K562 (cell line): ENCODE results near the gene NR6A1. TPM values are rescaled to one million over a fixed set of nuclear protein-coding genes. Genes with fewer than 3 reads are reported as not detected.
A peak's percentile ranks its signal among the peaks of the same experiment; 100 is the strongest.

Experiments used
- ATAC-seq: fragments of 200-7000 bp; cut with Tn5 transposase; 3 replicates; pipeline ENCODE4 v1.9.1; 2020; ENCODE audit warnings: moderate library complexity
- BruUV-seq: library from RNA; stranded (reverse); fragments of 400-500 nt; replicated peaks from 2 replicates; lab custom pipeline; 2021; lab: Mats Ljungman, UMichigan
- CTCF ChIA-PET: fragments of 300-600 bp; formaldehyde crosslinking; extraction: SDS; loops from one replicate; lab custom pipeline; 2021; ENCODE audit warnings: low intra/inter-chr PET ratio; lab: Yijun Ruan, JAX
- POLR2A ChIA-PET: fragments of 300-600, 350-650 bp; sonication (Branson Sonifier 250); formaldehyde crosslinking; extraction: SDS; loops from one replicate; lab custom pipeline; 2021; ENCODE audit warnings: antibody characterized with exemption, inconsistent platforms; lab: Yijun Ruan, JAX
- DNase-seq, 4 experiments: peaks; one replicate each; pipeline versions ENCODE4 v3.0.0 to v3.0.0-alpha.2; 2011 to 2018; ENCODE audit warnings: low spot score in 3 of 4, mixed read lengths in 3 of 4; ENCODE audit errors: extremely low read depth in 1 of 4
- FAIRE-seq: peaks from 2 replicates; lab custom pipeline; 2011; peaks lifted over from hg19 to GRCh38; lab: Jason Lieb, UNC
- H2AFZ ChIP-seq: 2 replicates; pipeline ENCODE4 v1.6.0; 2011; ENCODE audit warnings: low read depth, low read length, control low read depth, inconsistent platforms
- H3K27ac ChIP-seq: fragments of 200-600 bp; 3 replicates; pipeline ENCODE4 v1.8.0; 2011; ENCODE audit warnings: low read depth, mild to moderate bottlenecking, control low read depth, inconsistent platforms, low read length, moderate library complexity, mixed read lengths; ENCODE audit errors: extremely low read depth
- H3K27me3 ChIP-seq, 2 experiments: fragments of 300-600 bp in 1 of 2; 2 replicates in 1 of 2; 3 replicates in 1 of 2; pipeline versions ENCODE4 v1.6.0 to v1.8.0; 2011; ENCODE audit warnings: inconsistent platforms in 2 of 2, low read length in 2 of 2, mild to moderate bottlenecking in 1 of 2, mixed read lengths in 1 of 2, moderate library complexity in 1 of 2; ENCODE audit not compliant: control insufficient read depth in 2 of 2, insufficient read depth in 2 of 2
- H3K36me3 ChIP-seq: fragments of 300-600 bp; 3 replicates; pipeline ENCODE4 v1.8.0; 2011; ENCODE audit warnings: mild to moderate bottlenecking, low read length, inconsistent platforms; ENCODE audit not compliant: control insufficient read depth, insufficient read depth
- H3K4me1 ChIP-seq, 2 experiments: fragments of 200-600 bp in 1 of 2; replicated peaks in 1 of 2; 2 replicates in 1 of 2; 3 replicates in 1 of 2; pipeline versions ENCODE4 v1.5.1 to v1.8.0; 2011; ENCODE audit warnings: inconsistent platforms in 2 of 2, low read length in 2 of 2, mild to moderate bottlenecking in 1 of 2, mixed read lengths in 1 of 2, moderate library complexity in 1 of 2; ENCODE audit not compliant: control insufficient read depth in 2 of 2, insufficient read depth in 2 of 2
- H3K4me2 ChIP-seq: 2 replicates; pipeline ENCODE4 v1.6.1; 2011; ENCODE audit warnings: low read length, control low read depth, inconsistent platforms, mixed read lengths; ENCODE audit not compliant: insufficient read depth
- H3K4me3 ChIP-seq: fragments of 200-600 bp; sonication (generic), shearing (Covaris generic); 2 replicates; pipeline ENCODE4 v1.5.1; 2016; ENCODE audit warnings: control low read depth, inconsistent platforms
- H3K79me2 ChIP-seq: fragments of 200-600 bp; 3 replicates; pipeline ENCODE4 v1.8.0; 2011; ENCODE audit warnings: low read length, inconsistent platforms; ENCODE audit not compliant: control insufficient read depth, insufficient read depth
- H3K9ac ChIP-seq, 2 experiments: 2 replicates each; pipeline versions ENCODE4 v1.6.0 to v1.6.1; 2011; ENCODE audit warnings: low read depth in 2 of 2, low read length in 2 of 2, control low read depth in 1 of 2, inconsistent platforms in 1 of 2, mild to moderate bottlenecking in 1 of 2, mixed read lengths in 1 of 2; ENCODE audit not compliant: insufficient read depth in 1 of 2
- H3K9me1 ChIP-seq: one replicate; pipeline ENCODE4 v1.6.0; 2011; ENCODE audit warnings: inconsistent platforms, mild to moderate bottlenecking, low read length, moderate library complexity; ENCODE audit not compliant: control insufficient read depth, insufficient read depth
- H3K9me3 ChIP-seq: replicated peaks from 2 replicates; pipeline ENCODE4 v1.5.1; 2011; ENCODE audit warnings: low read depth, low read length, inconsistent platforms; ENCODE audit not compliant: control insufficient read depth, insufficient read depth
- H4K20me1 ChIP-seq: replicated peaks from 2 replicates; pipeline ENCODE4 v1.6.1; 2011; ENCODE audit warnings: low read length, inconsistent platforms, mixed read lengths; ENCODE audit not compliant: control insufficient read depth, insufficient read depth
- HOXB6 ChIP-seq: fragments of 250-450 bp; sonication (Bioruptor Pico); IDR thresholded peaks from 2 replicates; pipeline ENCODE4 v1.5.1; 2022; ENCODE audit warnings: mild to moderate bottlenecking, borderline replicate concordance
- PYGO2 ChIP-seq: fragments of 450-650 bp; IDR thresholded peaks from 2 replicates; pipeline ENCODE4 v1.6.1; 2016; ENCODE audit warnings: mild to moderate bottlenecking, missing genetic modification characterization, moderate library complexity, missing compliant biosample characterization
- TCF7L2 ChIP-seq: fragments of 150-350 bp; IDR thresholded peaks from 2 replicates; pipeline ENCODE4 v1.6.1; 2016; ENCODE audit warnings: low read depth, mild to moderate bottlenecking, low read length, moderate library complexity
- WGBS: fragments of 100-300 bp; shearing (Covaris generic); methylation state at CpG from one replicate; pipeline ENCODE4 v1.1.6; 2016; ENCODE audit warnings: low coverage, mixed read lengths; ENCODE audit not compliant: insufficient coverage; ENCODE audit errors: missing lambda C conversion rate; 5-methylcytosine and 5-hydroxymethylcytosine counted together
- in situ Hi-C: fragments of 300-500 bp; cut with MboI; formaldehyde crosslinking; loops from 4 replicates; pipeline ENCODE4 v1.15.0; 2018; ENCODE audit warnings: inconsistent platforms, mixed read lengths
- intact Hi-C: fragments of 100-400 bp; cut with micrococcal nuclease; formaldehyde crosslinking; loops from 2 replicates; pipeline ENCODE4 v1.14.2; 2022
- polyA plus RNA-seq, 8 experiments: library from polyadenylated mRNA; depleted of rRNA in 4 of 8; stranded (reverse) in 5 of 8; unstranded in 3 of 8; fragments of >200 nt; fragmentation: Nextera tagmentation in 2 of 8; fragmentation: Illumina TruSeq in 1 of 8; extraction: Ambion mirVana in 2 of 8; extraction: Trizol in 1 of 8; gene quantifications; 2 replicates each; pipeline versions ENCODE4 v1.2.1 to v1.2.3, GENCODE V29; 2011 to 2014; ENCODE audit warnings: inconsistent platforms in 1 of 8, missing spikeins in 1 of 8
- total RNA-seq, 7 experiments: library from RNA; depleted of rRNA in 6 of 7; stranded (reverse); fragments of >200 nt in 6 of 7; fragmentation: Illumina TruSeq in 2 of 7; extraction: Trizol in 2 of 7; gene quantifications; 2 replicates each; pipeline versions ENCODE4 v1.2.1 to v1.2.3, GENCODE V29; 2011 to 2021; ENCODE audit warnings: low replicate concordance in 1 of 7
- TF ChIP-seq, protein P1 (sequence below): fragments of 250-450 bp; sonication (Bioruptor Pico); IDR thresholded peaks from 2 replicates; pipeline ENCODE4 v1.4.0; 2020; ENCODE audit warnings: borderline replicate concordance
- TF ChIP-seq, protein P2 (sequence below): fragments of 450-650 bp; formaldehyde crosslinking; IDR thresholded peaks from 2 replicates; pipeline ENCODE4 v1.4.0; 2020; ENCODE audit warnings: mild to moderate bottlenecking, moderate library complexity
- TF ChIP-seq, protein P3 (sequence below): sonication (generic); IDR thresholded peaks from 2 replicates; pipeline ENCODE4 v1.6.1; 2016

Gene NR6A1
- total and polyA plus RNA-seq, 9 of the 15 experiments (the other 6 are each of a cell fraction or from before 2014, with no cell fraction given) = 9.7 to 55.4 (median 28.3) TPM

DNA sequence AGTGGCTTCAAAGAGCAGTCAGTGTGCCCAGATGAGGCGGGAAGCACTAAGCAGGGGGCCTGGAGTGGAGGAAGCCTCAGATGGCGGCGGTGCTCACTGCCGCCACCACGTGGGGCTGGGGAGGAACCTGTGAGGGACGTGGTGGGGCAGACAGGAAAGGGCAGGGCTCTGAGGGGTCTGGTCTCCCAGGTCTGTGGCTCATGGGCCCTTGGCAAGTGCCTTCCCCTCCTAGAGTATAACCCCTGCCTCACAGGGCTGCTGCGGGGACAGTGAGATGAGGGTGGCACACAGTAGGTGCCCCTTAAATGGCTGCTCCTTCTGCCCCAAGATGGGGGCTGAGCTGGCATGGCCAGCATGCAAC is 290.5 kb downstream of the NR6A1 start (continued):
- TF ChIP-seq, protein P1, sequence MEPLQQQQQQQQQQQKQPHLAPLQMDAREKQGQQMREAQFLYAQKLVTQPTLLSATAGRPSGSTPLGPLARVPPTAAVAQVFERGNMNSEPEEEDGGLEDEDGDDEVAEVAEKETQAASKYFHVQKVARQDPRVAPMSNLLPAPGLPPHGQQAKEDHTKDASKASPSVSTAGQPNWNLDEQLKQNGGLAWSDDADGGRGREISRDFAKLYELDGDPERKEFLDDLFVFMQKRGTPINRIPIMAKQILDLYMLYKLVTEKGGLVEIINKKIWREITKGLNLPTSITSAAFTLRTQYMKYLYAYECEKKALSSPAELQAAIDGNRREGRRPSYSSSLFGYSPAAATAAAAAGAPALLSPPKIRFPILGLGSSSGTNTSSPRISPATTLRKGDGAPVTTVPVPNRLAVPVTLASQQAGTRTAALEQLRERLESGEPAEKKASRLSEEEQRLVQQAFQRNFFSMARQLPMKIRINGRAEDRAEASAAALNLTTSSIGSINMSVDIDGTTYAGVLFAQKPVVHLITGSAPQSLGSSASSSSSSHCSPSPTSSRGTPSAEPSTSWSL (CRISPR knock-in tag) = no peak

DNA sequence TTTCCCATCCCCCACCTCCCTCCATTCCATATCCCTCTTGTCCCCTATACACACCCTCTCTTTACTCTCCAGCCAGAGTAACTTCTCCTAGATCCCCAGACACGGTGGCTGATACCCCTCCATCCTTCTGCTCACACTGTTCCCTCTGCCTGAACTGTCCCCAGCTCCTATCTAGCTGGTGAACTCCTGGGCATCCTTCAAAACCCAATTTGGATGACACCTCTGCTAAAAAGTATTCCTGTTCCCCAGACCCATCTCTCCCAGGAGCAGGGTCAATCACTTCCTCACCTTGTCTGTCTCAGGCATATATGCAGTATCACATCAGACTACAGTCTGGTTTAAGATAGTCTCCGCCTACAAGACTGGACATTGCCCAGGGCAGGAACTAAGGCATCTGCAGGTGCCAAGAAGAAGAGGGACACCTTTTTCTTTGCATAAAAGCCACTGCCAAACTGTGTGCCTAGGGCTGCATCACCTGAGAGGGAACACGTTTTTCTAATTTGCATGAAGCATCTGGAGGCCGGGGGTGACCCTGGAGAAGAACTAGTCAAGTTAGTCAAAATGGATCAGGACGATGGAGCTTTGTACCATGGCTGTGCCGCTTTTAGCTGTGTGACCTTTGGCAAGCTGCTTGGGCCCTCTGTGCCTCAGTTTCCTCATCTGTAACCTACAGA is 291.0 kb downstream of the NR6A1 start:
- H3K79me2 ChIP-seq = no peaks in the 10 kb centered on the region
- no peaks in the 10 kb centered on the region for H3K9me1 ChIP-seq
- peaks cover 0 to 56% of the 10 kb centered on the region in 2 experiments; a peak in 3 of 5 replicates for H3K4me1 ChIP-seq
- H3K4me2 ChIP-seq = no peak overlapping the region; the same call in 1 of the 2 replicates
- H3K9ac ChIP-seq = no peak overlapping the region
- CTCF ChIA-PET = interaction anchor here (0.6 kb wide), 1 partner anchor 502 kb away, joined by 3 read pairs; no protein-coding TSS in a partner anchor
- ATAC-seq (no peak), DNase-seq (no peak), FAIRE-seq (no peak)
- H3K36me3 ChIP-seq = no peaks in the 10 kb centered on the region
- H3K27ac ChIP-seq = no peak overlapping the region
- in situ Hi-C loops (no loop called here), intact Hi-C loops (loop anchor here (5.0 kb wide), 1 partner anchor 57 kb away; no protein-coding TSS in a partner anchor)
- 16% methylated on average over 6 of the region's 6 CpGs for WGBS
- POLR2A ChIA-PET = no interaction called here
- H4K20me1 ChIP-seq = peaks cover 18% of the 10 kb centered on the region
- no peaks in the 10 kb centered on the region for H3K9me3 ChIP-seq
- no TSS peak for BruUV-seq
- TF ChIP-seq TCF7L2 (no peak), PYGO2 (no peak), HOXB6 (CRISPR knock-in tag) (no peak)
- TF ChIP-seq, protein P2, sequence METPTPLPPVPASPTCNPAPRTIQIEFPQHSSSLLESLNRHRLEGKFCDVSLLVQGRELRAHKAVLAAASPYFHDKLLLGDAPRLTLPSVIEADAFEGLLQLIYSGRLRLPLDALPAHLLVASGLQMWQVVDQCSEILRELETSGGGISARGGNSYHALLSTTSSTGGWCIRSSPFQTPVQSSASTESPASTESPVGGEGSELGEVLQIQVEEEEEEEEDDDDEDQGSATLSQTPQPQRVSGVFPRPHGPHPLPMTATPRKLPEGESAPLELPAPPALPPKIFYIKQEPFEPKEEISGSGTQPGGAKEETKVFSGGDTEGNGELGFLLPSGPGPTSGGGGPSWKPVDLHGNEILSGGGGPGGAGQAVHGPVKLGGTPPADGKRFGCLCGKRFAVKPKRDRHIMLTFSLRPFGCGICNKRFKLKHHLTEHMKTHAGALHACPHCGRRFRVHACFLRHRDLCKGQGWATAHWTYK = no peak
- TF ChIP-seq, protein P3, sequence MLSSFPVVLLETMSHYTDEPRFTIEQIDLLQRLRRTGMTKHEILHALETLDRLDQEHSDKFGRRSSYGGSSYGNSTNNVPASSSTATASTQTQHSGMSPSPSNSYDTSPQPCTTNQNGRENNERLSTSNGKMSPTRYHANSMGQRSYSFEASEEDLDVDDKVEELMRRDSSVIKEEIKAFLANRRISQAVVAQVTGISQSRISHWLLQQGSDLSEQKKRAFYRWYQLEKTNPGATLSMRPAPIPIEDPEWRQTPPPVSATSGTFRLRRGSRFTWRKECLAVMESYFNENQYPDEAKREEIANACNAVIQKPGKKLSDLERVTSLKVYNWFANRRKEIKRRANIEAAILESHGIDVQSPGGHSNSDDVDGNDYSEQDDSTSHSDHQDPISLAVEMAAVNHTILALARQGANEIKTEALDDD = peak; percentile 86
- peak overlapping the region; percentile 67; the same call in 1 of the 2 replicates for H2AFZ ChIP-seq
- H3K27me3 ChIP-seq = peaks cover 11 to 70% of the 10 kb centered on the region in 2 experiments; a peak in 4 of 5 replicates
- H3K4me3 ChIP-seq = no peak overlapping the region
